ENCODE results near the gene PITX2. TPM values are rescaled to one million over a fixed set of nuclear protein-coding genes. Genes with fewer than 3 reads are reported as not detected.

The PITX2 gene
- total and polyA plus RNA-seq, 2 of the 8 experiments (the other 6 are each of a cell fraction or from before 2014, with no cell fraction given) = 0.09 to 0.67 TPM

DNA sequence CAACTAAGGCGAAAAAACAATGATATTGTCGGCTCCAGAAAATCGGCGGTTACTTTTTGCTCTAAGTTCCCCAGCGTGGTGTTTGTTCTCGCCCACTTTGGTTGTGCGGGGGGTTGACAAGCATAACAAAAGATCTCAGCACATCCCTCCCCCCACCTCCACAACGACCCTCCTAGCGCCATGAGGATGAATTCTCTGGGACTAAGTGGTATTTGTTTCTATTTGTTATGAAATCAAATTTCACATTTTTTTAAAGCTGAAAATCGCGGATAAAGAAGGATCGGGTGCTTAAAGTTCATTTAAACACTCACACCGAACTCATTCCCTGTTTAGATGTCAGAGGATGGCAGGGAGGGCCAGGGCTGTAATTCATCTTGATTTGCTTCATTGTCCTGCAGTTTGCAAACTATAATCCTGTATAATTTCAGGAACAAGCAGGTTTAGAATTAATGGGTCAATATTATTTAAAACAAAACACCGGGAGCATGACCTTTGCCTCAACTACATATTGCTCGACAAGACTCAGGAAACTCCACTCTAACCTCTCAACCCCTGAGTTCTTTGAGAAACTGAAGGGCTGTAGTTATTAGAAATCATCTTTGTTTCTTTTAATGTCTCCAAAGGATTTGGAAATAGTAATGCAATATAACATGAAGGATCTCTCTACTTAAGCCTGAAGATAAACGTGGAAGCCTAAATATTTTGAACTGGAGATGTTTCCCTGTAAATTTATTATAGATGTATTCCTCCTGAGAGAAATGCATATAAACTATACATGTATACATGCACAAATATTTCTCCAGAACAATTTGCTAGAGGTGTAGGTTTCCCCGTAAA is 6.4 kb downstream of the PITX2 start:
- H3K14ac ChIP-seq (ENCODE audit: insufficient read length) = no peak overlapping the region
- H2BK20ac ChIP-seq (ENCODE audit: low read length) = no peak overlapping the region
- TF ChIP-seq, protein P1, sequence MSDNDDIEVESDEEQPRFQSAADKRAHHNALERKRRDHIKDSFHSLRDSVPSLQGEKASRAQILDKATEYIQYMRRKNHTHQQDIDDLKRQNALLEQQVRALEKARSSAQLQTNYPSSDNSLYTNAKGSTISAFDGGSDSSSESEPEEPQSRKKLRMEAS (IDR thresholded peaks at IDR 0.05) = no peak
- TF ChIP-seq RNF2 (IDR thresholded peaks at IDR 0.05; ENCODE audit: borderline replicate concordance, low read depth, low read length, missing control alignments, poor library complexity, severe bottlenecking) = peak; percentile 53
- TF ChIP-seq SP1 (IDR thresholded peaks at IDR 0.05; ENCODE audit: low read depth, low read length) = 0 out of 2 replicates have a peak, but pooled peaks have one; percentile 39
- TF ChIP-seq RBBP5 (IDR thresholded peaks at IDR 0.05; ENCODE audit: borderline replicate concordance, low read depth, low read length) = no peak
- TF ChIP-seq CTBP2 (IDR thresholded peaks at IDR 0.05; ENCODE audit: borderline replicate concordance, insufficient read depth, insufficient read length, low read length) = no peak
- TF ChIP-seq EZH2 (IDR thresholded peaks at IDR 0.05; ENCODE audit: low read depth, low read length, severe bottlenecking) = peak; percentile 17
- TF ChIP-seq CBX8 (IDR thresholded peaks at IDR 0.05; ENCODE audit: borderline replicate concordance, low read depth, low read length) = peak; percentile 20; the same call in 1 of the 2 replicates
- no peak for DNase-seq (ENCODE audit: low read depth in 1 of 2, low spot score in 2 of 2)
- H3K4me1 ChIP-seq (replicated peaks in 1 of 4; ENCODE audit: control insufficient read depth in 3 of 4, insufficient read depth in 4 of 4, low read length in 3 of 4) = peaks cover 7 to 43% (median 28%) of the 10 kb centered on the region in 4 experiments
- no peak overlapping the region for H2BK15ac ChIP-seq (ENCODE audit: low read length)
- peaks cover 72 to 100% (median 93%) of the 10 kb centered on the region in 4 experiments for H3K27me3 ChIP-seq (replicated peaks in 1 of 4; ENCODE audit: control insufficient read depth in 3 of 4, extremely low read depth in 1 of 4, insufficient read depth in 3 of 4, low read length in 3 of 4)
- peak overlapping the region; percentile 36 to 59 (median 49); a peak in 7 of 8 replicates for H3K4me3 ChIP-seq (ENCODE audit: extremely low read depth in 1 of 4, insufficient read depth in 2 of 4, low read depth in 3 of 4, low read length in 4 of 4)
- H2BK12ac ChIP-seq (ENCODE audit: low read depth, low read length) = no peak overlapping the region
- H3K9me3 ChIP-seq (ENCODE audit: insufficient read depth in 2 of 2, low read depth in 1 of 2, low read length in 1 of 2) = no peaks in the 10 kb centered on the region
- 2% methylated on average over 17 of the region's 17 CpGs; no CpG with 5 or more reads in 1 of the 2 experiments for WGBS, 2 experiments (ENCODE audit: extremely low coverage in 1 of 2, insufficient coverage in 1 of 2, insufficient read length in 1 of 2, insufficient replicate concordance in 2 of 2, low coverage in 1 of 2, low lambda C conversion rate in 2 of 2, missing lambda C conversion rate in 1 of 2)
- no peak overlapping the region for H4K91ac ChIP-seq (replicated peaks; ENCODE audit: insufficient read length, low read length)
- no peak overlapping the region for H3K18ac ChIP-seq (ENCODE audit: extremely low read depth, low read length)
- peaks cover 0 to 23% of the 10 kb centered on the region in 2 experiments for H4K20me1 ChIP-seq (replicated peaks in 1 of 2; ENCODE audit: control insufficient read depth in 1 of 2, insufficient read depth in 2 of 2, low read length in 2 of 2)
- no peak overlapping the region for H2AFZ ChIP-seq (ENCODE audit: low read length)
- peak overlapping the region; percentile 80 to 91 for H3K4me2 ChIP-seq (ENCODE audit: insufficient read depth in 1 of 2, low read depth in 2 of 2, low read length in 2 of 2)
- no peak overlapping the region for H3K23ac ChIP-seq (ENCODE audit: insufficient read length)
- CTCF ChIA-PET (ENCODE audit: partially characterized antibody) = interaction anchor here (1.0 to 2.3 kb wide), 6 partner anchors 15 to 30 kb away, joined by 4 to 7 read pairs (median 5); no protein-coding TSS in a partner anchor
- no peak overlapping the region for H2AK5ac ChIP-seq (ENCODE audit: low read depth, low read length)
- no peak overlapping the region for H3K27ac ChIP-seq (ENCODE audit: low read depth, low read length)
- H2BK120ac ChIP-seq (replicated peaks; ENCODE audit: low read depth, low read length) = no peak overlapping the region
- no peak overlapping the region for H4K5ac ChIP-seq (ENCODE audit: insufficient read length, low read depth, low read length)
- H2BK5ac ChIP-seq (ENCODE audit: low read depth, low read length) = no peak overlapping the region
- no peak overlapping the region for H3K4ac ChIP-seq (replicated peaks; ENCODE audit: insufficient read length, low read depth, low read length)
- H3K56ac ChIP-seq (replicated peaks; ENCODE audit: insufficient read length, low read depth, low read length) = no peak overlapping the region
- POLR2A ChIA-PET (ENCODE audit: partially characterized antibody) = interaction anchor here (0.9 to 3.5 kb wide), 5 partner anchors 11 to 24 kb away, joined by 3 to 13 read pairs (median 9); no protein-coding TSS in a partner anchor
- peaks cover 0 to 3% (median 0%) of the 10 kb centered on the region in 4 experiments; a peak in 1 of 8 replicates for H3K36me3 ChIP-seq (ENCODE audit: control insufficient read depth in 2 of 4, insufficient read depth in 4 of 4, low read length in 3 of 4)
- H4K8ac ChIP-seq (ENCODE audit: extremely low read depth, insufficient read depth, low read length) = no peak overlapping the region
- no peaks in the 10 kb centered on the region for H3K79me2 ChIP-seq (ENCODE audit: control insufficient read depth in 1 of 2, insufficient read depth in 2 of 2, low read length in 2 of 2)
- FAIRE-seq = peak; percentile 24
- H3K9ac ChIP-seq (replicated peaks in 1 of 4; ENCODE audit: extremely low read depth in 1 of 4, low read depth in 3 of 4, low read length in 3 of 4) = no peak overlapping the region
- peaks cover 14% of the 10 kb centered on the region; the same call in 1 of the 2 replicates for H3K23me2 ChIP-seq (ENCODE audit: low read depth, low read length)
- no peaks in the 10 kb centered on the region for H3K79me1 ChIP-seq (ENCODE audit: low read depth, low read length)
